ENCODE data around the gene CASP9.

Gene CASP9

GRCh38 chr1:15524021-15524282 lies at the start of gene CASP9:
Gene CASP9 (minus strand): TSS chr1:15524215. CDS start chr1:15524200, 15 bp downstream.
- no peak for DNase-seq (ENCODE audit: low read depth)

- no peak for DNase-seq (ENCODE audit: low read depth)
Measured at GRCh38 chr1:15573477-15573876, 49.5 kb upstream of the CASP9 start.

- no peak for DNase-seq (ENCODE audit: low read depth)
Measured at GRCh38 chr1:15571266-15571665, 47.3 kb upstream of the CASP9 start.

- no peak for DNase-seq (ENCODE audit: low read depth)
Measured at GRCh38 chr1:15570861-15571260, 46.8 kb upstream of the CASP9 start.

- no peak for DNase-seq (ENCODE audit: low read depth)
Measured at GRCh38 chr1:15568387-15569073, 44.5 kb upstream of the CASP9 start.

GRCh38 chr1:15559189-15559810 lies 35.3 kb upstream of the CASP9 start:
- no peak for DNase-seq (ENCODE audit: low read depth)

- no peak for DNase-seq (ENCODE audit: low read depth)
Measured at GRCh38 chr1:15558516-15558915, 34.5 kb upstream of the CASP9 start.

GRCh38 chr1:15557594-15557993 lies 33.6 kb upstream of the CASP9 start:
- peak; percentile 31 for DNase-seq (ENCODE audit: low read depth)

- no peak for DNase-seq (ENCODE audit: low read depth)
Measured at GRCh38 chr1:15557008-15557407, 33.0 kb upstream of the CASP9 start.

GRCh38 chr1:15550573-15550972 lies 26.6 kb upstream of the CASP9 start:
- no peak for DNase-seq (ENCODE audit: low read depth)

GRCh38 chr1:15546641-15547040 lies 22.6 kb upstream of the CASP9 start:
- DNase-seq (ENCODE audit: low read depth) = no peak

- DNase-seq (ENCODE audit: low read depth) = no peak
Measured at GRCh38 chr1:15543589-15544568, 19.9 kb upstream of the CASP9 start.

- DNase-seq (ENCODE audit: low read depth) = no peak
Measured at GRCh38 chr1:15543251-15543588, 19.2 kb upstream of the CASP9 start.

- no peak for DNase-seq (ENCODE audit: low read depth)
Measured at GRCh38 chr1:15542388-15543250, 18.6 kb upstream of the CASP9 start.

GRCh38 chr1:15541231-15541792 lies 17.3 kb upstream of the CASP9 start:
- no peak for DNase-seq (ENCODE audit: low read depth)

- no peak for DNase-seq (ENCODE audit: low read depth)
Measured at GRCh38 chr1:15540186-15540585, 16.2 kb upstream of the CASP9 start.

- DNase-seq (ENCODE audit: low read depth) = no peak
Measured at GRCh38 chr1:15538771-15539170, 14.8 kb upstream of the CASP9 start.

- no peak for DNase-seq (ENCODE audit: low read depth)
Measured at GRCh38 chr1:15531682-15532081, 7.7 kb upstream of the CASP9 start.

- DNase-seq (ENCODE audit: low read depth) = no peak
Measured at GRCh38 chr1:15531003-15531402, 7.0 kb upstream of the CASP9 start.

GRCh38 chr1:15526490-15527339 lies 2.7 kb upstream of the CASP9 start, which contains the start of gene DNAJC16:
Gene DNAJC16 (plus strand): TSS chr1:15526848. CDS start chr1:15529106, 2,258 bp downstream.
- DNase-seq (ENCODE audit: low read depth) = peak; percentile 100

- DNase-seq (ENCODE audit: low read depth) = no peak
Measured at GRCh38 chr1:15526021-15526489, 2.0 kb upstream of the CASP9 start.

Measured in ELR (cell line).